ENCODE measurements around the gene KRT25.

DNA sequence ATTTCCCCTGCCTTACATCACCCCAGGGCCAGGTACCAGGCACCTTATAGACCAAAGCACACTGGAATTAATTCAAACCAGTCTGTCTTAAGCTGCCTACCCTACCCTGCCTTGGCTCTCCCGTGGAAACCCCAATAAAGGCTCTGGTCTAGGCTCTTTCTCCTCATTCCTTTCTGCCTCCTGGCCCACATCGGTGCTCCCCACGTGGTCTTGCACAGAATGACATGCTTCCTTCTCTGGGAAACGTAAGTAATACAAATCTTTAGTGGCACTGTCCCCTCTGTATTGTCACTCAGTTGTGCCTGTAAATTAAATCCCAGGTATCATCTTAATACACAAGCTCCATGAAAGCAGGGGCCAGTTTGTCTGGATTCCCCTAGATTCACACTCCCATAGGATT, 16.6 kb downstream of the KRT25 start:
- no peak for TF ChIP-seq CTCF (IDR thresholded peaks at IDR 0.05; ENCODE audit: poor library complexity, severe bottlenecking)
- TF ChIP-seq TAF1 (IDR thresholded peaks at IDR 0.05; ENCODE audit: low read depth) = no peak
- no peak for TF ChIP-seq RAD21 (conservative IDR thresholded peaks at IDR 0.05)
